ENCODE data around the gene AFDN.

- TF ChIP-seq, protein P1, sequence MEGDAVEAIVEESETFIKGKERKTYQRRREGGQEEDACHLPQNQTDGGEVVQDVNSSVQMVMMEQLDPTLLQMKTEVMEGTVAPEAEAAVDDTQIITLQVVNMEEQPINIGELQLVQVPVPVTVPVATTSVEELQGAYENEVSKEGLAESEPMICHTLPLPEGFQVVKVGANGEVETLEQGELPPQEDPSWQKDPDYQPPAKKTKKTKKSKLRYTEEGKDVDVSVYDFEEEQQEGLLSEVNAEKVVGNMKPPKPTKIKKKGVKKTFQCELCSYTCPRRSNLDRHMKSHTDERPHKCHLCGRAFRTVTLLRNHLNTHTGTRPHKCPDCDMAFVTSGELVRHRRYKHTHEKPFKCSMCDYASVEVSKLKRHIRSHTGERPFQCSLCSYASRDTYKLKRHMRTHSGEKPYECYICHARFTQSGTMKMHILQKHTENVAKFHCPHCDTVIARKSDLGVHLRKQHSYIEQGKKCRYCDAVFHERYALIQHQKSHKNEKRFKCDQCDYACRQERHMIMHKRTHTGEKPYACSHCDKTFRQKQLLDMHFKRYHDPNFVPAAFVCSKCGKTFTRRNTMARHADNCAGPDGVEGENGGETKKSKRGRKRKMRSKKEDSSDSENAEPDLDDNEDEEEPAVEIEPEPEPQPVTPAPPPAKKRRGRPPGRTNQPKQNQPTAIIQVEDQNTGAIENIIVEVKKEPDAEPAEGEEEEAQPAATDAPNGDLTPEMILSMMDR (IDR thresholded peaks at IDR 0.05) = peak in 1 of 3 donors; percentile 20
- no peak for TF ChIP-seq POLR2AphosphoS5 (IDR thresholded peaks at IDR 0.05)
Measured at GRCh38 chr6:167842457-167842856, 15.7 kb downstream of the AFDN start.
